WTC11 (cell line): ENCODE measurements around the gene EVI2A. TPM values are rescaled to one million over a fixed set of nuclear protein-coding genes. Genes with fewer than 3 reads are reported as not detected.

Source experiments
- ATAC-seq: fragments of 200-7000 bp; cut with Tn5 transposase; 2 replicates; pipeline ENCODE4 v1.10.0; 2021; ENCODE audit warnings: mild to moderate bottlenecking, moderate library complexity
- CTCF ChIA-PET: fragments of 300-600 bp; sonication (Branson Sonifier 250); formaldehyde crosslinking; loops from one replicate; lab custom pipeline; 2021; ENCODE audit warnings: antibody characterized with exemption; lab: Charles Lee
- POLR2A ChIA-PET: fragments of 350-600 bp; sonication (Branson Sonifier 250); formaldehyde crosslinking; loops from one replicate; lab custom pipeline; 2021; ENCODE audit warnings: antibody characterized with exemption; lab: Charles Lee
- DNase-seq: peaks from one replicate; pipeline ENCODE4 v3.0.0; 2021; ENCODE audit warnings: low spot score
- H3K27ac Mint-ChIP-seq: 2 replicates; pipeline ENCODE4 v1.8.0; 2021; ENCODE audit warnings: mixed read lengths
- H3K27me3 Mint-ChIP-seq: 2 replicates; pipeline ENCODE4 v1.8.0; 2021; ENCODE audit warnings: low read depth, mild to moderate bottlenecking, moderate library complexity, mixed read lengths
- H3K36me3 Mint-ChIP-seq: 2 replicates; pipeline ENCODE4 v1.8.0; 2021; ENCODE audit warnings: mixed read lengths
- H3K4me1 Mint-ChIP-seq: 2 replicates; pipeline ENCODE4 v1.8.0; 2022; ENCODE audit warnings: mixed read lengths
- H3K4me3 Mint-ChIP-seq: 2 replicates; pipeline ENCODE4 v1.8.0; 2021; ENCODE audit warnings: mild to moderate bottlenecking, moderate library complexity, mixed read lengths
- H3K9me3 Mint-ChIP-seq: 2 replicates; pipeline ENCODE4 v1.8.0; 2021; ENCODE audit warnings: mixed read lengths
- AFF4 ChIP-seq: sonication (generic); formaldehyde crosslinking; IDR thresholded peaks from 2 replicates; pipeline ENCODE4 v1.8.1; 2023; ENCODE audit warnings: mild to moderate bottlenecking, missing genetic modification reagents, borderline replicate concordance
- ATF1 ChIP-seq: sonication (generic); formaldehyde crosslinking; IDR thresholded peaks from 2 replicates; pipeline ENCODE4 v1.8.1; 2023; ENCODE audit warnings: mild to moderate bottlenecking, moderate library complexity, missing genetic modification reagents
- ATF2 ChIP-seq: sonication (generic); formaldehyde crosslinking; IDR thresholded peaks from 2 replicates; pipeline ENCODE4 v1.8.1; 2022; ENCODE audit warnings: low read depth, missing genetic modification reagents, borderline replicate concordance
- ATF3 ChIP-seq: sonication (generic); formaldehyde crosslinking; conservative IDR thresholded peaks from 2 replicates; pipeline ENCODE4 v1.8.1; 2022; ENCODE audit warnings: mild to moderate bottlenecking, missing genetic modification reagents
- FOXK1 ChIP-seq: sonication (generic); formaldehyde crosslinking; IDR thresholded peaks from 2 replicates; pipeline ENCODE4 v1.8.0; 2022; ENCODE audit warnings: mild to moderate bottlenecking, moderate library complexity, missing genetic modification reagents
- GABPB1 ChIP-seq: sonication (generic); formaldehyde crosslinking; IDR thresholded peaks from 2 replicates; pipeline ENCODE4 v1.8.1; 2023; ENCODE audit warnings: mild to moderate bottlenecking, missing genetic modification reagents
- GRHL2 ChIP-seq: fragments of 250-450 bp; sonication (Bioruptor Pico); IDR thresholded peaks from 2 replicates; pipeline ENCODE4 v1.8.0; 2022; ENCODE audit warnings: mild to moderate bottlenecking, moderate library complexity; ENCODE audit not compliant: insufficient replicate concordance, severe bottlenecking
- MXD4 ChIP-seq: fragments of 250-450 bp; sonication (Bioruptor Pico); IDR thresholded peaks from 2 replicates; pipeline ENCODE4 v1.8.0; 2021; ENCODE audit warnings: mild to moderate bottlenecking, moderate library complexity, borderline replicate concordance
- NFE2L1 ChIP-seq: sonication (generic); formaldehyde crosslinking; IDR thresholded peaks from 2 replicates; pipeline ENCODE4 v1.8.1; 2023; ENCODE audit warnings: missing genetic modification reagents
- PREB ChIP-seq: sonication (generic); formaldehyde crosslinking; IDR thresholded peaks from 2 replicates; pipeline ENCODE4 v1.8.1; 2022; ENCODE audit warnings: mild to moderate bottlenecking, missing genetic modification reagents, moderate library complexity, borderline replicate concordance
- ZBTB21 ChIP-seq: sonication (generic); formaldehyde crosslinking; IDR thresholded peaks from 2 replicates; pipeline ENCODE4 v1.8.1; 2023; ENCODE audit warnings: mild to moderate bottlenecking, missing genetic modification reagents, borderline replicate concordance
- ZBTB43 ChIP-seq: sonication (generic); formaldehyde crosslinking; IDR thresholded peaks from 2 replicates; pipeline ENCODE4 v1.8.1; 2023; ENCODE audit warnings: mild to moderate bottlenecking, missing genetic modification reagents
- ZNF121 ChIP-seq: sonication (generic); formaldehyde crosslinking; IDR thresholded peaks from 2 replicates; pipeline ENCODE4 v1.8.0; 2023; ENCODE audit warnings: missing genetic modification reagents
- ZNF219 ChIP-seq: sonication (generic); formaldehyde crosslinking; IDR thresholded peaks from 2 replicates; pipeline ENCODE4 v1.8.0; 2023; ENCODE audit warnings: missing genetic modification reagents, mild to moderate bottlenecking, borderline replicate concordance
- ZNF263 ChIP-seq: sonication (generic); formaldehyde crosslinking; IDR thresholded peaks from 2 replicates; pipeline ENCODE4 v1.8.1; 2022; ENCODE audit warnings: low read depth, mild to moderate bottlenecking, moderate library complexity, missing genetic modification reagents
- ZNF423 ChIP-seq: fragments of 250-450 bp; sonication (Bioruptor Pico); IDR thresholded peaks from 2 replicates; pipeline ENCODE4 v2.1.2; 2022; ENCODE audit warnings: mild to moderate bottlenecking, moderate library complexity
- ZNF425 ChIP-seq: fragments of 250-450 bp; sonication (Bioruptor Pico); conservative IDR thresholded peaks from 2 replicates; pipeline ENCODE4 v1.9.0; 2021; ENCODE audit warnings: mild to moderate bottlenecking
- total RNA-seq: library from RNA; stranded (reverse); gene quantifications from 3 replicates; pipeline ENCODE4 v1.2.3, GENCODE V29; 2021
- TF ChIP-seq, protein P1 (sequence below): sonication (generic); formaldehyde crosslinking; IDR thresholded peaks from 2 replicates; pipeline ENCODE4 v1.8.1; 2022; ENCODE audit warnings: missing genetic modification reagents, borderline replicate concordance
- TF ChIP-seq, protein P2 (sequence below): fragments of 200-600 bp; IDR thresholded peaks from 2 replicates; pipeline ENCODE4 v1.8.0; 2022; ENCODE audit warnings: antibody characterized with exemption
- TF ChIP-seq, protein P3 (sequence below): fragments of 250-450 bp; sonication (Bioruptor Pico); IDR thresholded peaks from 2 replicates; pipeline ENCODE4 v1.8.0; 2021; ENCODE audit warnings: mild to moderate bottlenecking

Gene EVI2A
- total RNA-seq, 1 experiment from 2014 or later = 0.15 TPM

DNA sequence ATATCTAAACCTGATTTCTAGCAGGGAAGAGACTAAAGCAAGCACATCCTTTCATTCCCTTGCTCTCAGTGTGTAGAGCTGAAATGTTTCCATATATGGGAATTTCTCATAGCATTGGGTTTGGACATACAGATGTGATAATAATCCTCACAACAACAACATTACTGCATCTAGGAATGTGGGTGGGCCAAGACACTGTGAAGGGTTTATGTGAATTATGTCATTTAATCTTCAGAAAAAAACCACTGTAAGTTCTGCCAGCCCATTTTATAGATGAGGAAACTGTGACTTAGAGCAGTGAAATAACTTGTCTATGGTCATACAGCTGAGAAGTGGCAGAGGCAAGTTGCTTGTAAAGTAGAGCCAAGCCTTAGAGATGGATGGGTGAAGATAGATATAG is 29.6 kb downstream of the EVI2A start:
- Mint-ChIP-seq H3K36me3 (no peaks in the 10 kb centered on the region), H3K27ac (no peak overlapping the region), H3K4me1 (peaks cover 9% of the 10 kb centered on the region), H3K9me3 (no peaks in the 10 kb centered on the region), H3K27me3 (no peaks in the 10 kb centered on the region), H3K4me3 (no peak overlapping the region)
- POLR2A ChIA-PET = no interaction called here
- ATAC-seq (no peak), DNase-seq (no peak)
- no peak for TF ChIP-seq AFF4
- TF ChIP-seq, protein P1, sequence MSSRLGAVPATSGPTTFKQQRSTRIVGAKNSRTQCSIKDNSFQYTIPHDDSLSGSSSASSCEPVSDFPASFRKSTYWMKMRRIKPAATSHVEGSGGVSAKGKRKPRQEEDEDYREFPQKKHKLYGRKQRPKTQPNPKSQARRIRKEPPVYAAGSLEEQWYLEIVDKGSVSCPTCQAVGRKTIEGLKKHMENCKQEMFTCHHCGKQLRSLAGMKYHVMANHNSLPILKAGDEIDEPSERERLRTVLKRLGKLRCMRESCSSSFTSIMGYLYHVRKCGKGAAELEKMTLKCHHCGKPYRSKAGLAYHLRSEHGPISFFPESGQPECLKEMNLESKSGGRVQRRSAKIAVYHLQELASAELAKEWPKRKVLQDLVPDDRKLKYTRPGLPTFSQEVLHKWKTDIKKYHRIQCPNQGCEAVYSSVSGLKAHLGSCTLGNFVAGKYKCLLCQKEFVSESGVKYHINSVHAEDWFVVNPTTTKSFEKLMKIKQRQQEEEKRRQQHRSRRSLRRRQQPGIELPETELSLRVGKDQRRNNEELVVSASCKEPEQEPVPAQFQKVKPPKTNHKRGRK (CRISPR knock-in tag) = no peak
- CTCF ChIA-PET = no interaction called here

- Mint-ChIP-seq H3K36me3 (no peaks in the 10 kb centered on the region), H3K27ac (no peak overlapping the region), H3K27me3 (no peaks in the 10 kb centered on the region), H3K4me3 (no peak overlapping the region), H3K9me3 (no peaks in the 10 kb centered on the region), H3K4me1 (no peaks in the 10 kb centered on the region)
- no peak for ATAC-seq
- POLR2A ChIA-PET = no interaction called here
- DNase-seq = no peak
- CTCF ChIA-PET = interaction anchor here (0.5 kb wide), 1 partner anchor 55 kb away, joined by 5 read pairs; no protein-coding TSS in a partner anchor
- no peak for TF ChIP-seq ZNF219 (CRISPR knock-in tag)
- TF ChIP-seq ZBTB21 (CRISPR knock-in tag) = no peak
- no peak for TF ChIP-seq NFE2L1 (CRISPR knock-in tag)
- no peak for TF ChIP-seq GRHL2 (CRISPR knock-in tag)
- TF ChIP-seq, protein P2, sequence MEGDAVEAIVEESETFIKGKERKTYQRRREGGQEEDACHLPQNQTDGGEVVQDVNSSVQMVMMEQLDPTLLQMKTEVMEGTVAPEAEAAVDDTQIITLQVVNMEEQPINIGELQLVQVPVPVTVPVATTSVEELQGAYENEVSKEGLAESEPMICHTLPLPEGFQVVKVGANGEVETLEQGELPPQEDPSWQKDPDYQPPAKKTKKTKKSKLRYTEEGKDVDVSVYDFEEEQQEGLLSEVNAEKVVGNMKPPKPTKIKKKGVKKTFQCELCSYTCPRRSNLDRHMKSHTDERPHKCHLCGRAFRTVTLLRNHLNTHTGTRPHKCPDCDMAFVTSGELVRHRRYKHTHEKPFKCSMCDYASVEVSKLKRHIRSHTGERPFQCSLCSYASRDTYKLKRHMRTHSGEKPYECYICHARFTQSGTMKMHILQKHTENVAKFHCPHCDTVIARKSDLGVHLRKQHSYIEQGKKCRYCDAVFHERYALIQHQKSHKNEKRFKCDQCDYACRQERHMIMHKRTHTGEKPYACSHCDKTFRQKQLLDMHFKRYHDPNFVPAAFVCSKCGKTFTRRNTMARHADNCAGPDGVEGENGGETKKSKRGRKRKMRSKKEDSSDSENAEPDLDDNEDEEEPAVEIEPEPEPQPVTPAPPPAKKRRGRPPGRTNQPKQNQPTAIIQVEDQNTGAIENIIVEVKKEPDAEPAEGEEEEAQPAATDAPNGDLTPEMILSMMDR = no peak
- TF ChIP-seq GABPB1 (CRISPR knock-in tag) = no peak
- TF ChIP-seq PREB (CRISPR knock-in tag) = no peak
- TF ChIP-seq ZBTB43 (CRISPR knock-in tag) = no peak
- no peak for TF ChIP-seq ATF1 (CRISPR knock-in tag)
- no peak for TF ChIP-seq MXD4 (CRISPR knock-in tag)
- no peak for TF ChIP-seq ATF3 (CRISPR knock-in tag)
- TF ChIP-seq, protein P3, sequence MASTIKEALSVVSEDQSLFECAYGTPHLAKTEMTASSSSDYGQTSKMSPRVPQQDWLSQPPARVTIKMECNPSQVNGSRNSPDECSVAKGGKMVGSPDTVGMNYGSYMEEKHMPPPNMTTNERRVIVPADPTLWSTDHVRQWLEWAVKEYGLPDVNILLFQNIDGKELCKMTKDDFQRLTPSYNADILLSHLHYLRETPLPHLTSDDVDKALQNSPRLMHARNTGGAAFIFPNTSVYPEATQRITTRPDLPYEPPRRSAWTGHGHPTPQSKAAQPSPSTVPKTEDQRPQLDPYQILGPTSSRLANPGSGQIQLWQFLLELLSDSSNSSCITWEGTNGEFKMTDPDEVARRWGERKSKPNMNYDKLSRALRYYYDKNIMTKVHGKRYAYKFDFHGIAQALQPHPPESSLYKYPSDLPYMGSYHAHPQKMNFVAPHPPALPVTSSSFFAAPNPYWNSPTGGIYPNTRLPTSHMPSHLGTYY (CRISPR knock-in tag) = no peak
- TF ChIP-seq ZNF263 = no peak
- no peak for TF ChIP-seq ZNF121
- TF ChIP-seq ZNF425 (CRISPR knock-in tag) = no peak
- TF ChIP-seq FOXK1 (CRISPR knock-in tag) = no peak
- no peak for TF ChIP-seq ZNF423
- no peak for TF ChIP-seq ATF2 (CRISPR knock-in tag)
These were observed 31.6 kb downstream of the EVI2A start for GRCh38 chr17:31289790-31290189.
